ENCODE measurements around the gene MRI1. TPM values are rescaled to one million over a fixed set of nuclear protein-coding genes. Genes with fewer than 3 reads are reported as not detected.

MRI1 gene
- total RNA-seq, 1 experiment from 2014 or later: 33.8 TPM

GRCh38 chr19:13796301-13797057 is 32.2 kb downstream of the MRI1 start:
- intact Hi-C loops (cut with micrococcal nuclease; ENCODE audit: unreplicated experiment): no loop called here
- no peaks in the 10 kb centered on the region for H3K9me3 ChIP-seq (ENCODE audit: insufficient read depth, low read depth)
- H3F3A ChIP-seq (ENCODE audit: insufficient read depth, low read depth): peaks cover 50% of the 10 kb centered on the region
- no peaks in the 10 kb centered on the region for H3K27me3 ChIP-seq (ENCODE audit: insufficient read depth, low read depth)
- peak overlapping the region; percentile 70; the same call in 1 of the 2 replicates for H2AFZ ChIP-seq
- no peak for TF ChIP-seq EZH2 (IDR thresholded peaks at IDR 0.05; ENCODE audit: low read depth)
- TF ChIP-seq, protein P1, sequence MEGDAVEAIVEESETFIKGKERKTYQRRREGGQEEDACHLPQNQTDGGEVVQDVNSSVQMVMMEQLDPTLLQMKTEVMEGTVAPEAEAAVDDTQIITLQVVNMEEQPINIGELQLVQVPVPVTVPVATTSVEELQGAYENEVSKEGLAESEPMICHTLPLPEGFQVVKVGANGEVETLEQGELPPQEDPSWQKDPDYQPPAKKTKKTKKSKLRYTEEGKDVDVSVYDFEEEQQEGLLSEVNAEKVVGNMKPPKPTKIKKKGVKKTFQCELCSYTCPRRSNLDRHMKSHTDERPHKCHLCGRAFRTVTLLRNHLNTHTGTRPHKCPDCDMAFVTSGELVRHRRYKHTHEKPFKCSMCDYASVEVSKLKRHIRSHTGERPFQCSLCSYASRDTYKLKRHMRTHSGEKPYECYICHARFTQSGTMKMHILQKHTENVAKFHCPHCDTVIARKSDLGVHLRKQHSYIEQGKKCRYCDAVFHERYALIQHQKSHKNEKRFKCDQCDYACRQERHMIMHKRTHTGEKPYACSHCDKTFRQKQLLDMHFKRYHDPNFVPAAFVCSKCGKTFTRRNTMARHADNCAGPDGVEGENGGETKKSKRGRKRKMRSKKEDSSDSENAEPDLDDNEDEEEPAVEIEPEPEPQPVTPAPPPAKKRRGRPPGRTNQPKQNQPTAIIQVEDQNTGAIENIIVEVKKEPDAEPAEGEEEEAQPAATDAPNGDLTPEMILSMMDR (conservative IDR thresholded peaks at IDR 0.05): peak; percentile 49; the same call in 1 of the 2 replicates
- peaks cover 33% of the 10 kb centered on the region for H3K4me1 ChIP-seq (replicated peaks; ENCODE audit: insufficient read depth)
- ChIA-PET POLR2A (ENCODE audit: unreplicated experiment) (interaction anchor here (0.6 to 1.1 kb wide), 4 partner anchors 23 to 339 kb away, joined by 3 to 7 read pairs (median 4); partner anchors contain the start of gene C19orf53), CTCF (interaction anchor here (1.5 kb wide), 1 partner anchor 40 kb away, joined by 3 read pairs; no protein-coding TSS in a partner anchor)
- no peaks in the 10 kb centered on the region for H4K20me1 ChIP-seq (ENCODE audit: insufficient read depth)
- H3K4me2 ChIP-seq: peak overlapping the region; percentile 94
- peak overlapping the region; percentile 74 for H3K4me3 ChIP-seq
- H3K79me2 ChIP-seq (ENCODE audit: low read depth): peaks cover 33% of the 10 kb centered on the region
- peak; percentile 78 to 93 for DNase-seq
- peaks cover 4% of the 10 kb centered on the region; the same call in 1 of the 2 replicates for H3K36me3 ChIP-seq (ENCODE audit: low read depth)
- H3K27ac ChIP-seq: peak overlapping the region; percentile 93
- BruUV-seq (replicated peaks): TSS peak; percentile 55
- H3K9me2 ChIP-seq (ENCODE audit: insufficient read depth): no peaks in the 10 kb centered on the region

- TF ChIP-seq EZH2 (IDR thresholded peaks at IDR 0.05; ENCODE audit: low read depth): no peak
- TF ChIP-seq, protein P1 (conservative IDR thresholded peaks at IDR 0.05): no peak
- intact Hi-C loops (cut with micrococcal nuclease; ENCODE audit: unreplicated experiment): no loop called here
- Histone ChIP-seq H3K36me3 (ENCODE audit: low read depth) (peaks cover 4% of the 10 kb centered on the region; the same call in 1 of the 2 replicates), H3K27me3 (ENCODE audit: insufficient read depth, low read depth) (no peaks in the 10 kb centered on the region), H3K79me2 (ENCODE audit: low read depth) (peaks cover 33% of the 10 kb centered on the region), H3K27ac (peak overlapping the region; percentile 93), H3K4me1 (replicated peaks; ENCODE audit: insufficient read depth) (peaks cover 33% of the 10 kb centered on the region), H3K9me3 (ENCODE audit: insufficient read depth, low read depth) (no peaks in the 10 kb centered on the region), H4K20me1 (ENCODE audit: insufficient read depth) (no peaks in the 10 kb centered on the region), H3K4me3 (peak overlapping the region; percentile 74; the same call in 1 of the 2 replicates), H3F3A (ENCODE audit: insufficient read depth, low read depth) (peaks cover 54% of the 10 kb centered on the region), H3K9me2 (ENCODE audit: insufficient read depth) (no peaks in the 10 kb centered on the region), H2AFZ (no peak overlapping the region), H3K4me2 (peak overlapping the region; percentile 94)
- POLR2A ChIA-PET (ENCODE audit: unreplicated experiment): interaction anchor here (0.6 kb wide), 2 partner anchors 23 to 49 kb away, joined by 3 to 5 read pairs; partner anchors contain the start of gene C19orf53
- CTCF ChIA-PET: interaction anchor here (1.5 kb wide), 1 partner anchor 39 kb away, joined by 3 read pairs; no protein-coding TSS in a partner anchor
- no peak for DNase-seq
- BruUV-seq (replicated peaks): no TSS peak
These were observed 32.7 kb downstream of the MRI1 start for GRCh38 chr19:13797058-13797440.

DNA sequence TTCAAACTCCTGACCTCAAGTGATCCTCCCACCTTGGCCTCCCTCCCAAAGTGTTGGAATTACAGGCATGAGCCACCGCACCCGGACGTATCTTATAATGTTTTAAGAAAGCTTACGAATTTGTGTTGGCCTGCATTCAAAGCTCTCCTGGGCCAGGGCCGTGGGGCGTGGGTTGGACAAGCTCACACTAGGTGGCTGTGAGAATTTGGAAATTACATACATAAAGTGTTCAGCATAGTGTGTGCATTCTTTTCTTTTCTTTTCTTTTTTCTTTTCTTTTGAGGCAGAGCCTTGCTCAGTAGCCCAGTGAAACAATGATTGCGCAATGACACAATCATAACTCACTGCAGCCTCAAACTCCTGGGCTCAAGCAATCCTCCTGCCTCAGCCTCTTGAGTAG is 33.5 kb downstream of the MRI1 start:
- H3K4me1 ChIP-seq (replicated peaks; ENCODE audit: insufficient read depth): peaks cover 39% of the 10 kb centered on the region
- no peaks in the 10 kb centered on the region for H3K9me2 ChIP-seq (ENCODE audit: insufficient read depth)
- H3K36me3 ChIP-seq (ENCODE audit: low read depth): peaks cover 4% of the 10 kb centered on the region; the same call in 1 of the 2 replicates
- peak overlapping the region; percentile 94 for H3K4me2 ChIP-seq
- H3F3A ChIP-seq (ENCODE audit: insufficient read depth, low read depth): peaks cover 62% of the 10 kb centered on the region
- H3K4me3 ChIP-seq: 0 out of 2 replicates have a peak overlapping the region, but pooled peaks have one; percentile 19
- no peaks in the 10 kb centered on the region for H4K20me1 ChIP-seq (ENCODE audit: insufficient read depth)
- intact Hi-C loops (cut with micrococcal nuclease; ENCODE audit: unreplicated experiment): no loop called here
- peak overlapping the region; percentile 93 for H3K27ac ChIP-seq
- BruUV-seq (replicated peaks): no TSS peak
- H3K9me3 ChIP-seq (ENCODE audit: insufficient read depth, low read depth): no peaks in the 10 kb centered on the region
- peaks cover 33% of the 10 kb centered on the region for H3K79me2 ChIP-seq (ENCODE audit: low read depth)
- no peak for TF ChIP-seq EZH2 (IDR thresholded peaks at IDR 0.05; ENCODE audit: low read depth)
- TF ChIP-seq, protein P1 (conservative IDR thresholded peaks at IDR 0.05): no peak
- no peaks in the 10 kb centered on the region for H3K27me3 ChIP-seq (ENCODE audit: insufficient read depth, low read depth)
- ChIA-PET POLR2A (ENCODE audit: unreplicated experiment) (interaction anchor here (0.5 to 0.7 kb wide), 4 partner anchors 33 to 225 kb away, joined by 3 to 18 read pairs (median 4); no protein-coding TSS in a partner anchor), CTCF (interaction anchor here (1.0 to 1.5 kb wide), 2 partner anchors 10 to 38 kb away, joined by 3 to 13 read pairs; no protein-coding TSS in a partner anchor)
- peak; percentile 59 to 68 for DNase-seq
- H2AFZ ChIP-seq: no peak overlapping the region
